Mammary microvascular endothelial cell (primary cell): Measurements from ENCODE around the gene OR52R1. TPM values are rescaled to one million over a fixed set of nuclear protein-coding genes. Genes with fewer than 3 reads are reported as not detected.

ENCODE experiments used
- total RNA-seq: library from RNA; depleted of rRNA; stranded (reverse); fragments of >200 nt; gene quantifications from 2 replicates; pipeline ENCODE4 v1.2.3, GENCODE V29; 2015

OR52R1 gene
- not detected in 2 replicates for total RNA-seq

DNA sequence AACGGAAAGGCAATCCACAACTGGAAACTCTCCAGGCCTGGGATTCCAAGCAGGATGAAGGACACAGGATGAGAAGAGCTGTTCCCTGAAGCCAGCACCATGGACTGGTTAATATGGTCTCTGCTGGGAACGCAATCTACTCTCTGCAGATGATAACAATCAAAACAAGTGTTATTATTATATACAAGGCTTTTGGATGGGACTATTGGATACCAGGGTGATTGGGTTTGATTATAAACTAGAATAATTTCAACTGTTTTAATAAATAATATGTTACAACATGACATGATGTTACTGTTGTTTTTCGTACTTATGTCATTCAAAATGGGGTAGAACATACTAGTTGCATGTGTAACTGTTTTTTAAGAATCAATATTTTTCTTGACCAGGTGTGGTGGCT lies at the start of gene OR52R1:
Gene OR52R1, minus strand, starts transcription at position 101 of the 400 bp plus-strand sequence. Its CDS starts 0 bp downstream, at position 101.

DNA sequence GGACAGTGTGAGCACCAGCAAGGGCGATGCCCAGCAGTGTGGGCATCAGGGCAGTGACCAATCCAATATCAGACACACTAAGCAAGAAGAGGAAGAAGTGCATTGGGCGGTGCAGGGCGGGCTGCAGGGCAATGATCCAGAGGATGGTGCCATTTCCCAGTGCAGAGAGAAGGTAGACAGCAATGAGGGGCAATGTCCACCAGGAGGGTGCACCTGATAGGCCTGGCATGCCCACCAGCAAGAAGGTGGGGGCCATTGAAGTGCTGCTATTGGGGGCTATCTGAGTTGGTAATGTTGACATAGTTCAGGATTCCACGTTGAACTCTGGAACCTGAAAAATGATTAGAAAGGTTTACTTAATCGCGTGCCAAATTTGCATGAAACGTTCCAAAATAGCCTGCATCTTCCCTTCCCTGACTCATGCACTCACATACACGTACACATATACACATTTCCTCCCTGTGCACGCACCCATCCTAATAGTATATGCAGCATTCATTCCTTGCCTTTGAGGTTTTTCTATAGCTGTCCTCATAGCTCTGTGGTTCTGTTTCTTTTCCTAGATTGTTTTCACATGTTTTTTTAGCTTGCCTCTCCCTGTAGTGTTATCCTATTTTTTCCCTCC lies 44.8 kb upstream of the OR52R1 start, which contains the start of gene OR51S1:
Gene OR51S1, minus strand, starts transcription at position 301 of the 625 bp plus-strand sequence. Its CDS starts 0 bp downstream, at position 301.

DNA sequence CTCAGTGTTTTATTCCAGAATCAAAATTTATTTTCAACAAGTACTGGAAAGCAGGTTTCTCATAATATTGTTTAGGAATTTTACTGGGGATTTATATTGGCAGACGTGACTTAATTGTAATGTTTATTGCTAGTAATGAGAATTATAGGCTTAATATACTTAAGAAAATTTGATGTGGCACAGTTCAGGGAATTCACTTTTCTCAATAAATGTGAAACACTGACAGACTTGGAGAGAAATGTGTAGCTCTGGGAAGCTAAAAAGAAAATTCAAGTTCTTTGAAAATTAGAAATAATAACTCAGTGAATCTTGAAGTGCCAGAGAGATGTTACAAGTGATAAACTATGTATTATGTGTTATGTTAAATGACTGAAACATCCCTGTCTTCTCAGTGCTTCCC lies 16.8 kb upstream of the OR52R1 start, which contains the start of gene OR51F2:
Gene OR51F2, plus strand, starts transcription at position 301 of the 400 bp plus-strand sequence. CDS start 101 bp downstream, outside the sequence.

DNA sequence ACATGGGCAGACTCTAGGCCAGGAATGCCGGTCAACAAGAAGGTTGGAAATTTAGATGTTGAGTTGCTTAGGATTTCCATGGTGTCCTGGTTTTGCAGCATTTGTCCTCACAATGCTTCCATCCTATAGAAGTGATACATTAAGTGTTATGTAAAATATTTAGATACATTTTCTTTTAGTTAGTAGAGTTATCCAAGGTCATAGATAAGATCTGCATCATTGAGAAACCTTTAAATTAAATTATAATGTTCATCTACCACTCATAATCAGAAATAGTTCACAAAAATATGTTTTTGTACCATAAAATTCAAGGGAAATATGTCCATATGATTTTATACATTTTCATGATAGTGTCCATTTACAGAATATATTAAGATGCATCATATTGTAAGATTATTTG lies 34.3 kb downstream of the OR52R1 start, which contains the start of gene OR51F1:
Gene OR51F1, minus strand, starts transcription at position 101 of the 400 bp plus-strand sequence. Its CDS starts 0 bp downstream, at position 101.

Other genes with a start within 250 kb of the OR52R1 start
- gene OR52I2, start 222.6 kb downstream of the OR52R1 start, total RNA-seq = not detected in 2 replicates
- gene OR52I1, start 210.3 kb downstream of the OR52R1 start, total RNA-seq = not detected in 2 replicates
- 7.4 and 12.7 TPM in 2 replicates for gene TRIM68, start 196.1 kb downstream of the OR52R1 start, total RNA-seq
- not detected in 2 replicates for gene OR51D1, start 166.9 kb downstream of the OR52R1 start, total RNA-seq
- not detected in 2 replicates for gene OR51E1, start 160.4 kb downstream of the OR52R1 start, total RNA-seq
- gene OR51E2, start 106.5 kb downstream of the OR52R1 start, total RNA-seq = not detected in 2 replicates
- gene MMP26, start 99.6 kb downstream of the OR52R1 start, total RNA-seq = not detected in 2 replicates
- not detected in 2 replicates for gene OR51F1, start 34.4 kb downstream of the OR52R1 start, total RNA-seq
- not detected in 2 replicates for gene OR51F2, start 16.9 kb upstream of the OR52R1 start, total RNA-seq
- not detected in 2 replicates for gene OR51S1, start 44.8 kb upstream of the OR52R1 start, total RNA-seq
- not detected in 2 replicates for gene OR51T1, start 77.5 kb upstream of the OR52R1 start, total RNA-seq
- gene OR51A7, start 99.4 kb upstream of the OR52R1 start, total RNA-seq = not detected in 2 replicates
- gene OR51G2, start 115.0 kb upstream of the OR52R1 start, total RNA-seq = not detected in 2 replicates
- not detected in 2 replicates for gene OR51G1, start 120.0 kb upstream of the OR52R1 start, total RNA-seq
- gene OR51A4, start 143.2 kb upstream of the OR52R1 start, total RNA-seq = not detected in 2 replicates
- gene OR51A2, start 151.3 kb upstream of the OR52R1 start, total RNA-seq = not detected in 2 replicates
- not detected in 2 replicates for gene OR51L1, start 190.5 kb upstream of the OR52R1 start, total RNA-seq
- not detected in 2 replicates for gene OR52J3, start 242.1 kb upstream of the OR52R1 start, total RNA-seq